MM.1S (cell line): ENCODE data around the gene PTH1R.

Source experiments
- DNase-seq: peaks from one replicate; pipeline ENCODE4 v3.0.0-alpha.2; 2015
- H2AFZ ChIP-seq: fragments of 300-600 bp; sonication (generic); 2 replicates; pipeline ENCODE4 v1.6.0; 2016; ENCODE audit warnings: antibody characterized with exemption, low read length
- H3F3A ChIP-seq: fragments of 300-600 bp; sonication (generic); 2 replicates; pipeline ENCODE4 v1.6.1; 2016; ENCODE audit warnings: mild to moderate bottlenecking, antibody characterized with exemption, low read length, moderate library complexity, mixed read lengths; ENCODE audit not compliant: insufficient read depth
- H3K27ac ChIP-seq: fragments of 300-600 bp; sonication (generic); 2 replicates; pipeline ENCODE4 v1.5.1; 2016; ENCODE audit warnings: mild to moderate bottlenecking, low read length
- H3K27me3 ChIP-seq: fragments of 300-600 bp; sonication (generic); replicated peaks from 2 replicates; pipeline ENCODE4 v1.6.0; 2016; ENCODE audit warnings: low read length; ENCODE audit not compliant: insufficient read depth
- H3K36me3 ChIP-seq: fragments of 300-600 bp; sonication (generic); replicated peaks from 2 replicates; pipeline ENCODE4 v1.6.1; 2016; ENCODE audit warnings: mild to moderate bottlenecking, low read length, mixed read lengths; ENCODE audit not compliant: insufficient read depth
- H3K4me1 ChIP-seq: fragments of 300-600 bp; sonication (generic); 2 replicates; pipeline ENCODE4 v1.6.1; 2016; ENCODE audit warnings: low read length, mixed read lengths
- H3K4me2 ChIP-seq: fragments of 300-600 bp; sonication (generic); 2 replicates; pipeline ENCODE4 v1.6.0; 2016; ENCODE audit warnings: low read depth, low read length
- H3K4me3 ChIP-seq: fragments of 300-600 bp; sonication (generic); 2 replicates; pipeline ENCODE4 v1.5.1; 2016; ENCODE audit warnings: low read length, mixed read lengths
- H3K79me2 ChIP-seq: fragments of 300-600 bp; sonication (generic); 2 replicates; pipeline ENCODE4 v1.6.1; 2016; ENCODE audit warnings: mixed run types, low read length, mixed read lengths
- H3K9ac ChIP-seq: fragments of 300-600 bp; sonication (generic); 2 replicates; pipeline ENCODE4 v1.6.1; 2016; ENCODE audit warnings: low read length, mixed read lengths
- H3K9me2 ChIP-seq: fragments of 300-600 bp; sonication (generic); replicated peaks from 2 replicates; pipeline ENCODE4 v1.6.1; 2016; ENCODE audit warnings: mild to moderate bottlenecking, low read length, mixed read lengths; ENCODE audit not compliant: insufficient read depth
- H3K9me3 ChIP-seq: fragments of 300-600 bp; sonication (generic); replicated peaks from 2 replicates; pipeline ENCODE4 v1.6.1; 2016; ENCODE audit warnings: mild to moderate bottlenecking, low read length, mixed read lengths; ENCODE audit not compliant: insufficient read depth
- H4K20me1 ChIP-seq: fragments of 300-600 bp; sonication (generic); 2 replicates; pipeline ENCODE4 v1.6.1; 2016; ENCODE audit warnings: mild to moderate bottlenecking, low read length, moderate library complexity, mixed read lengths; ENCODE audit not compliant: insufficient read depth
- CTCF ChIP-seq: fragments of 300-600 bp; sonication (generic); IDR thresholded peaks from 2 replicates; pipeline ENCODE4 v1.5.1; 2016; ENCODE audit warnings: antibody characterized with exemption, low read length, mixed read lengths
- EZH2 ChIP-seq: fragments of 300-600 bp; sonication (generic); optimal IDR thresholded peaks from 2 replicates; pipeline ENCODE3; 2017; ENCODE audit warnings: low read depth, mild to moderate bottlenecking, antibody characterized with exemption, low read length, mixed read lengths
- EZH2phosphoT487 ChIP-seq: fragments of 300-600 bp; sonication (generic); IDR thresholded peaks from 2 replicates; pipeline ENCODE4 v1.6.1; 2018; ENCODE audit warnings: antibody characterized with exemption, low read length

PTH1R gene

GRCh38 chr3:46922426-46922825, 44.9 kb downstream of the PTH1R start:
- H4K20me1 ChIP-seq: peaks cover 2% of the 10 kb centered on the region; the same call in 1 of the 2 replicates
- no peaks in the 10 kb centered on the region for H3K27me3 ChIP-seq
- H3K9me2 ChIP-seq: no peaks in the 10 kb centered on the region
- peaks cover 9% of the 10 kb centered on the region for H3F3A ChIP-seq
- H3K27ac ChIP-seq: no peak overlapping the region
- no peaks in the 10 kb centered on the region for H3K9me3 ChIP-seq
- no peak overlapping the region for H3K9ac ChIP-seq
- H3K4me1 ChIP-seq: peaks cover 18% of the 10 kb centered on the region
- peaks cover 38% of the 10 kb centered on the region for H3K79me2 ChIP-seq
- no peak overlapping the region for H3K4me3 ChIP-seq
- no peak for DNase-seq
- no peak overlapping the region for H3K4me2 ChIP-seq
- H2AFZ ChIP-seq: no peak overlapping the region
- no peak for TF ChIP-seq CTCF
- no peak for TF ChIP-seq EZH2
- TF ChIP-seq EZH2phosphoT487: no peak
- H3K36me3 ChIP-seq: peaks cover 10% of the 10 kb centered on the region

GRCh38 chr3:46922871-46923558, 45.5 kb downstream of the PTH1R start:
- H3K27ac ChIP-seq: no peak overlapping the region
- no peak for TF ChIP-seq EZH2phosphoT487
- no peak for TF ChIP-seq CTCF
- no peak for TF ChIP-seq EZH2
- H4K20me1 ChIP-seq: peaks cover 6% of the 10 kb centered on the region; the same call in 1 of the 2 replicates
- no peaks in the 10 kb centered on the region for H3K27me3 ChIP-seq
- no peak overlapping the region for H3K4me2 ChIP-seq
- H3K9me3 ChIP-seq: no peaks in the 10 kb centered on the region
- H3K36me3 ChIP-seq: peaks cover 10% of the 10 kb centered on the region
- DNase-seq: no peak
- peaks cover 15% of the 10 kb centered on the region for H3F3A ChIP-seq
- no peak overlapping the region for H2AFZ ChIP-seq
- H3K4me3 ChIP-seq: no peak overlapping the region
- H3K4me1 ChIP-seq: peaks cover 24% of the 10 kb centered on the region
- no peaks in the 10 kb centered on the region for H3K9me2 ChIP-seq
- no peak overlapping the region for H3K9ac ChIP-seq
- H3K79me2 ChIP-seq: peaks cover 44% of the 10 kb centered on the region

DNA sequence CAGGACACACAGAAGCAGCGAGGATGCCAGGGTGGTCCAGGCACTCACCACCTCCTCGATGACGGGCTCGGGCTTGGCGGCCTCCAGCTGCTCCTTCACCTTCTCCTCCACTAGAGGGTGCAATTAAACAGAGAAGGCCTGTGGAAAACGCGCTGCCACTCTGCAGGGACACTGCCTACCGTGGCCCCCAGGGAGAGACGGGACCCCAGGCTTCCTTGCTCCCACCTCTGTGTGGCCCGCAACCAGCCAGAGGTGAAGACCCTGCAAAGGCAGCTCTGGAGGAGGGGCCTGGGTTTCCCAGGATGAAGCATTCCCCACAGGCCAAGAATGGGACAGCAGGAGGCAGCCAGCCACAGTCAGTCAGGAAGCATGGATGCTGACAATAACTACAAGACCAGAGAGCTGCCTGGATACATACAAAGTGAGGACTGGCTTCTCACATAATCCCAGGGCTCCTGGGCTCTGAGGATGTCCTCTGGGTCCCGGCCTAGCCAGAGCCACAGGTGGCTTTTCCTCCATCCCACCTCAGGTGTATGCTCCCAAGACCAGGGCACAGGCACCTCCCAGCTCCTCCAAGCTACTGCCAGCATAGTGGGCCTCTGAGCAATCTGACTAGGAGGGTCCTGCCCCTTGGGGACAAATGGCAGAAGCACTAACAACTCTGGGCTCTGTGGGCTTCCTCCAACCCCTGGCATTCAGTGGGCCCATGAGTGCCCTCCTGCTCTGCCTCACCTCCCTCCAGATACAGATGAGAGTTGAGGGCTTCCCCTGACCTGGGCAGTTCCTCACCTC, 46.2 kb downstream of the PTH1R start:
- no peak for DNase-seq
- Histone ChIP-seq H3K9ac (no peak overlapping the region), H2AFZ (no peak overlapping the region), H4K20me1 (peaks cover 6% of the 10 kb centered on the region; the same call in 1 of the 2 replicates), H3F3A (peaks cover 22% of the 10 kb centered on the region), H3K9me3 (no peaks in the 10 kb centered on the region), H3K4me3 (no peak overlapping the region), H3K79me2 (peaks cover 47% of the 10 kb centered on the region), H3K4me2 (no peak overlapping the region), H3K9me2 (no peaks in the 10 kb centered on the region), H3K27me3 (no peaks in the 10 kb centered on the region), H3K4me1 (peaks cover 29% of the 10 kb centered on the region), H3K36me3 (peaks cover 10% of the 10 kb centered on the region), H3K27ac (no peak overlapping the region)
- TF ChIP-seq CTCF (peak; percentile 53), EZH2phosphoT487 (no peak), EZH2 (no peak)
